Measurements from ENCODE around the gene PDCD1. TPM values are rescaled to one million over a fixed set of nuclear protein-coding genes. Genes with fewer than 3 reads are reported as not detected.

PDCD1 gene
- total RNA-seq, result not detected in 2 replicates

DNA sequence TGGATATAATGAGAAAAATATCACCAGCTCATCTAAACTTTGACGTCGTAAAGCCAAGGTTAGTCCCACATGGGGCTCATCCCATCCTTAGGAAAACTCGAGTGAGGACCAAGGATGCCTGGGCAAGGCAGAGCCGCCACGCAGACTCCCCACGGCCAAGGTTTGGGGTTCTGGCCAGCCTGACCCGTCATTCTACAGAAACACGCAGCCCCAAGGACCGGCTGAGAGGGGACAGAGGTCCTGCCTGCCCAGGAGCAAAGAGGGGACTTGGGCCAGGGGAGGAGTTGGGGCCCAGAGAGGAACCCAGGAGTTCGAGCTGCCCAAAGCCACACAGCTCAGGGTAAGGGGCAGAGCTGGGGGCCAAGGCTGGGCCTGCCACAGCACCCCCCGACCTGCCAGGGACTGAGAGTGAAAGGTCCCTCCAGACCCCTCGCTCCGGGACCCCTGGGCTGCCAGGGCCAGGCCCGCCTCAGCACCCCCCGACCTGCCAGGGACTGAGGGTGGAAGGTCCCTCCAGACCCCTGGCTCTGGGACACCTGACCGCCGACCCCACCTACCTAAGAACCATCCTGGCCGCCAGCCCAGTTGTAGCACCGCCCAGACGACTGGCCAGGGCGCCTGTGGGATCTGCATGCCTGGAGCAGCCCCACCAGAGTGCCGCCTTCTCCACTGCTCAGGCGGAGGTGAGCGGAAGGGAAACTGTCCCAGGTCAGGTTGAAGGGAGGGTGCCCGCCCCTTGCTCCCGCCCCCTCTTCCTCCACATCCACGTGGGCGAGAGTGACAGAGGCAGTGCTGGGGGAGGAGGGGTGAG, at the start of gene PDCD1:
Gene PDCD1, minus strand, starts transcription at position 689 of the 811 bp plus-strand sequence. Its CDS starts 56 bp downstream, at position 633.

DNA sequence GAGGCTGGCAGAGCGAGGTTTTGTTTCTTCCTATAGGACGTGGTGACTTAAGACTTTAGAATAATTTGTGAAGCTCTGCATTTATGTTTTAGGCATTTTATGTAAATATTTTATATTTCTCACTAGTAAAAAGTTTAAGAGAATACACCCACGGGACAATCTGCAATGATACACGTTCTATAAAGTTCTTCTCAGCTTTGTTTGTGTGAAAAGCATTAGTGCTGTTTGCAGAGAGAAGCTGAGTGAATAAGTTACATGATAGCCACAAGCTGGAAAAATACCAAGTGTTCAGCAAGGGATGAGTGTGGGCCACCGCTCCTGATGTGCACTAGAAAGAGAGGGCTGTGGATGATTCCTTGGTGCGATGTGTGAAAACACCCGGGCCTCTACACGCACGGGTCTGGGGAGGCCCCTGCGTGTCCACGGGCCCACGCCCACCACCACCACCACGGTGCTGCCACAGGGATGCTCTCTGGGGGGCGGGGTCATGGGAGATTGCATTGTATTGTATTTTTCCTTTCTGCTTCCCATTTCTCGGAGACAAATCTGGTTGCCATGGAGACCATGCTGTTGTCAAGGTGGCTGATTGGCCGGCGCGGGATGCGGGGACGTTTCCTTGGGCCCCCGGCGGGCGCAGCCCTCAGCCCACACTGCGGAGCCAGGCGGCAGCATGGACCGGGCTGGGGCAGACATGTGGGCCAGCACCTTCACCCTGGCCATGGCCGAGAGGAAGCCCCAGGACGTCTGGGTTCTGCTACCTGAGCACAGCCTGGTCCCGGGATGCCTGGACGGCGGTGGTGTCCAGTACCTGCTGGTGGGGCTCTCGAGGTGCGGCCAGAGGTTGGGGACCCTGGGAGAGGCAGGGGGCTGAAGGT, 10.6 kb upstream of the PDCD1 start, which contains the start of gene RTP5:
Gene RTP5, plus strand, starts transcription at position 643 of the 875 bp plus-strand sequence. Its CDS starts 28 bp downstream, at position 671.

DNA sequence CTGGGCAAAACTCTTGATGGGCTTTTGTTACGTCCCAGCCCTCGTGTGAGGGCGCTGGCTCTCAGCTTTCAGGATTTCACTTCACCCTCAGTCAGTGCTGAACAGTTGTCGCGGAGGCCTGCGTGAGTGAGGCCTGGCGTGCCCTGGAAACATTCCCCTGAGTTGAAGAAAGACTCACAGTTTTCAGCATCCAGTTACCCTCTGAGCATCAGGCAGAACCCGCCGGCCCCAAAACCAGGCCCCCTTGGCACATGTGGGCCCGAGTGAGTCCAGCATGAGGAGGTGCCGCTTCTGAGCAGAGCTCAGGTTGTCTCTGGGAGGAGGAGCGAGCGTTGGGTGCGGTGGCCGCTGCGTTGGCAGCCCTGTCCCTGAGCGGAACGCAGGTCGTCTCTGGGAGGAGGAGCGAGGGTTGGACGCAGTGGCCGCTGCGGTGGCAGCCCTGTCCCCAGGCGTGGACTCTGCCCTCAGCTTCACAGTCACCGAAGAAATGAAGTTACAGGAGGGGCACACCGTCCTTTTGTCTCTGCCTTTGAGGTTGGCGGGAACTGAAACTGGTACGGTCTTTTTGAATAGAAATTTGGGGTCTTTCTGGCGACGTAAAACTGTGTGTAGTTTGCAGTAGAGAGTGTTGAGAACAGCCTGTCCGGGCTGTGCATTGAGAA, 49.8 kb downstream of the PDCD1 start, which contains the start of gene NEU4:
Gene NEU4, plus strand, starts transcription at position 473 of the 662 bp plus-strand sequence. CDS start 5,292 bp downstream, outside the sequence.

Other genes starting within 250 kb of the PDCD1 start
- gene THAP4, start 221.7 kb downstream of the PDCD1 start, total RNA-seq, result 37.2 and 42.9 TPM in 2 replicates
- 33.0 and 34.0 TPM in 2 replicates for gene ATG4B, start 221.2 kb downstream of the PDCD1 start, total RNA-seq
- 14.0 and 19.3 TPM in 2 replicates for gene DTYMK, start 172.1 kb downstream of the PDCD1 start, total RNA-seq
- 14.1 and 32.9 TPM in 2 replicates for gene ING5, start 156.9 kb downstream of the PDCD1 start, total RNA-seq
- gene D2HGDH, start 124.3 kb downstream of the PDCD1 start, total RNA-seq, result 9.0 and 12.7 TPM in 2 replicates
- gene GAL3ST2, start 82.1 kb downstream of the PDCD1 start, total RNA-seq, result not detected in 2 replicates
- gene NEU4, start 49.7 kb downstream of the PDCD1 start, total RNA-seq, result not detected in 2 replicates
- gene RTP5, start 10.8 kb upstream of the PDCD1 start, total RNA-seq, result not detected in 2 replicates